ENCODE measurements around the gene DDB1.

The DDB1 gene

GRCh38 chr11:61279934-61280659 is 52.8 kb downstream of the DDB1 start:
- H3K9ac ChIP-seq (ENCODE audit: insufficient read length): no peak overlapping the region
- TF ChIP-seq EZH2 (IDR thresholded peaks at IDR 0.05) (no peak), FOXP2 (optimal IDR thresholded peaks at IDR 0.05; ENCODE audit: control extremely low read depth, extremely low read length, insufficient read depth) (no peak), POLR2AphosphoS5 (IDR thresholded peaks at IDR 0.05; ENCODE audit: borderline replicate concordance, low read depth, low read length) (no peak)
- H3K4me3 ChIP-seq: no peak overlapping the region
- no peaks in the 10 kb centered on the region; the same call in 1 of the 2 replicates for H3K36me3 ChIP-seq (ENCODE audit: insufficient read depth, low read length)
- no peaks in the 10 kb centered on the region for H3K9me3 ChIP-seq (ENCODE audit: low read depth, low read length)
- H3K27ac ChIP-seq: no peak overlapping the region
- no peak for DNase-seq (ENCODE audit: low read depth, low spot score)

- peak overlapping the region; percentile 93 for H3K27ac ChIP-seq
Measured at GRCh38 chr11:61278001-61278470, 54.9 kb downstream of the DDB1 start.

GRCh38 chr11:61277186-61278000 is 55.5 kb downstream of the DDB1 start:
- no peak for DNase-seq (ENCODE audit: low read depth, low spot score)
- peak overlapping the region; percentile 69 for H3K4me3 ChIP-seq
- no peaks in the 10 kb centered on the region; the same call in 1 of the 2 replicates for H3K36me3 ChIP-seq (ENCODE audit: insufficient read depth, low read length)
- TF ChIP-seq POLR2AphosphoS5 (IDR thresholded peaks at IDR 0.05; ENCODE audit: borderline replicate concordance, low read depth, low read length) (no peak), FOXP2 (optimal IDR thresholded peaks at IDR 0.05; ENCODE audit: control extremely low read depth, extremely low read length, insufficient read depth) (no peak), EZH2 (IDR thresholded peaks at IDR 0.05) (no peak)
- peak overlapping the region; percentile 49 for H3K9ac ChIP-seq (ENCODE audit: insufficient read length)
- H3K27ac ChIP-seq: peak overlapping the region; percentile 93
- H3K9me3 ChIP-seq (ENCODE audit: low read depth, low read length): no peaks in the 10 kb centered on the region

More at GRCh38 chr11:61278001-61278470, 54.9 kb downstream of the DDB1 start:
- TF ChIP-seq EZH2 (IDR thresholded peaks at IDR 0.05) (no peak), POLR2AphosphoS5 (IDR thresholded peaks at IDR 0.05; ENCODE audit: borderline replicate concordance, low read depth, low read length) (no peak), FOXP2 (optimal IDR thresholded peaks at IDR 0.05; ENCODE audit: control extremely low read depth, extremely low read length, insufficient read depth) (no peak)
- Histone ChIP-seq H3K4me3 (peak overlapping the region; percentile 69), H3K9me3 (ENCODE audit: low read depth, low read length) (no peaks in the 10 kb centered on the region), H3K9ac (ENCODE audit: insufficient read length) (peak overlapping the region; percentile 62), H3K36me3 (ENCODE audit: insufficient read depth, low read length) (no peaks in the 10 kb centered on the region; the same call in 1 of the 2 replicates)
- peak; percentile 64 for DNase-seq (ENCODE audit: low read depth, low spot score)

- TF ChIP-seq EZH2 (IDR thresholded peaks at IDR 0.05) (no peak), POLR2AphosphoS5 (IDR thresholded peaks at IDR 0.05; ENCODE audit: borderline replicate concordance, low read depth, low read length) (no peak), FOXP2 (optimal IDR thresholded peaks at IDR 0.05; ENCODE audit: control extremely low read depth, extremely low read length, insufficient read depth) (no peak)
Measured at GRCh38 chr11:61275191-61275590, 57.7 kb downstream of the DDB1 start.

GRCh38 chr11:61274084-61274483 is 58.8 kb downstream of the DDB1 start:
- no peak overlapping the region for H3K4me3 ChIP-seq
- DNase-seq (ENCODE audit: low read depth, low spot score): no peak
- TF ChIP-seq POLR2AphosphoS5 (IDR thresholded peaks at IDR 0.05; ENCODE audit: borderline replicate concordance, low read depth, low read length) (no peak), FOXP2 (optimal IDR thresholded peaks at IDR 0.05; ENCODE audit: control extremely low read depth, extremely low read length, insufficient read depth) (no peak), EZH2 (IDR thresholded peaks at IDR 0.05) (no peak)

More at GRCh38 chr11:61275191-61275590, 57.7 kb downstream of the DDB1 start:
- DNase-seq (ENCODE audit: low read depth, low spot score): no peak
- no peak overlapping the region for H3K9ac ChIP-seq (ENCODE audit: insufficient read length)
- no peaks in the 10 kb centered on the region; the same call in 1 of the 2 replicates for H3K36me3 ChIP-seq (ENCODE audit: insufficient read depth, low read length)
- H3K4me3 ChIP-seq: no peak overlapping the region
- H3K27ac ChIP-seq: no peak overlapping the region
- H3K9me3 ChIP-seq (ENCODE audit: low read depth, low read length): no peaks in the 10 kb centered on the region

GRCh38 chr11:61273178-61274078 is 59.5 kb downstream of the DDB1 start:
- H3K36me3 ChIP-seq (ENCODE audit: insufficient read depth, low read length): no peaks in the 10 kb centered on the region; the same call in 1 of the 2 replicates
- H3K9me3 ChIP-seq (ENCODE audit: low read depth, low read length): no peaks in the 10 kb centered on the region
- DNase-seq (ENCODE audit: low read depth, low spot score): no peak
- no peak overlapping the region for H3K4me3 ChIP-seq
- no peak overlapping the region for H3K27ac ChIP-seq
- TF ChIP-seq FOXP2 (optimal IDR thresholded peaks at IDR 0.05; ENCODE audit: control extremely low read depth, extremely low read length, insufficient read depth): no peak
- no peak for TF ChIP-seq POLR2AphosphoS5 (IDR thresholded peaks at IDR 0.05; ENCODE audit: borderline replicate concordance, low read depth, low read length)
- no peak for TF ChIP-seq EZH2 (IDR thresholded peaks at IDR 0.05)
- no peak overlapping the region for H3K9ac ChIP-seq (ENCODE audit: insufficient read length)

More at GRCh38 chr11:61274084-61274483, 58.8 kb downstream of the DDB1 start:
- Histone ChIP-seq H3K27ac (no peak overlapping the region), H3K9ac (ENCODE audit: insufficient read length) (no peak overlapping the region), H3K36me3 (ENCODE audit: insufficient read depth, low read length) (no peaks in the 10 kb centered on the region; the same call in 1 of the 2 replicates), H3K9me3 (ENCODE audit: low read depth, low read length) (no peaks in the 10 kb centered on the region)

- Histone ChIP-seq H3K27ac (no peak overlapping the region), H3K36me3 (ENCODE audit: insufficient read depth, low read length) (no peaks in the 10 kb centered on the region; the same call in 1 of the 2 replicates), H3K4me3 (no peak overlapping the region), H3K9ac (ENCODE audit: insufficient read length) (no peak overlapping the region), H3K9me3 (ENCODE audit: low read depth, low read length) (no peaks in the 10 kb centered on the region)
- TF ChIP-seq POLR2AphosphoS5 (IDR thresholded peaks at IDR 0.05; ENCODE audit: borderline replicate concordance, low read depth, low read length) (no peak), FOXP2 (optimal IDR thresholded peaks at IDR 0.05; ENCODE audit: control extremely low read depth, extremely low read length, insufficient read depth) (no peak), EZH2 (IDR thresholded peaks at IDR 0.05) (no peak)
- no peak for DNase-seq (ENCODE audit: low read depth, low spot score)
Measured at GRCh38 chr11:61272731-61273130, 60.2 kb downstream of the DDB1 start.

Data from SK-N-MC (cell line).